Measurements from ENCODE around the gene KATNA1.

KATNA1 gene

GRCh38 chr6:149545754-149546471 lies 102.6 kb downstream of the KATNA1 start, which contains the start of gene PPIL4:
Gene PPIL4 (minus strand): TSS chr6:149546043. CDS start chr6:149546005, 38 bp downstream.
- Histone ChIP-seq H3K4me3 (ENCODE audit: low read depth, low read length) (peak within 1 kb of the TSS; percentile 100), H3K27ac (peak within 1 kb of the TSS; percentile 97), H3K36me3 (replicated peaks) (no peaks in the 10 kb centered on the region), H3K27me3 (replicated peaks) (no peaks in the 10 kb centered on the region)
- in situ Hi-C loops (cut with HindIII; ENCODE audit: low pct_ligation_motif_present, low sequenced_read_pairs): no loop called here
- DNase-seq: peak; percentile 93
- TF ChIP-seq CTCF (IDR thresholded peaks at IDR 0.05; ENCODE audit: low read depth, low read length, missing control alignments): peak; percentile 86

DNA sequence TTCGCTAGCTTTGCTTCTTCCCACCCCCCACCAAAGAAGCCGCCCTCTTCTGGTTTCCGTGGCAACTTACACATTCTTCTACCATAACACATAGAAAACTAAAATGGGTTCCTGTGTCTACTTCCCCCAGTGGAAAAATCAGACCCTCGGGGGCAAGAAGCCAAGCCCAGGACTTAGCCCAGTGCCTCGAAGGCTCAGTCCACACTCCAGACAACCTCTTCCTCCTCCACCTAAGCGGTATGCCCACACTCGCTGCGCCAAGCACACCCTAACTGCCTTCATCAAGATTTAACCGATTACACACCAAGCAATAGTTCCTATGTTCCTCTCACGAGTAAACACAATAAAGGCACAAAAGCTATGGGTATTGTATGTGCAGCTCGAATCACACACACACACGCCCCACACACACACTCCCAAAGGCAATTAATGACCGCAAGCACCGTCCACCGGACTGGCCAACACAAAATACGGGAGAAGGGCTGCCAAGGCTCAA lies 103.2 kb downstream of the KATNA1 start:
- Histone ChIP-seq H3K27ac (peak overlapping the region; percentile 97), H3K27me3 (replicated peaks) (no peaks in the 10 kb centered on the region), H3K36me3 (replicated peaks) (peaks cover 3% of the 10 kb centered on the region), H3K4me3 (ENCODE audit: low read depth, low read length) (peak overlapping the region; percentile 100)
- peak; percentile 75 for DNase-seq
- TF ChIP-seq CTCF (IDR thresholded peaks at IDR 0.05; ENCODE audit: low read depth, low read length, missing control alignments): no peak
- in situ Hi-C loops (cut with HindIII; ENCODE audit: low pct_ligation_motif_present, low sequenced_read_pairs): no loop called here

Data from brain microvascular endothelial cell (primary cell).